ENCODE results near the gene BTBD8.
A peak's percentile ranks its signal among the peaks of the same experiment; 100 is the strongest.
"Not testable (repeated sequence)": the region's sequence is repeated elsewhere in the genome, so short reads cannot be mapped to it uniquely, and the experiment has no call there.

Gene BTBD8
- long read RNA-seq, donor 1 = 0 reads
- long read RNA-seq, donor 2 = 0 reads
- long read RNA-seq, donor 3 = 0 reads
- long read RNA-seq, donor 4, partial matches to known transcripts = 5 of 5 reads
- long read RNA-seq, donor 4, other reads (novel, unspliced or antisense) = 0 of 5 reads
- long read RNA-seq, donor 5, partial matches to known transcripts = 5 of 5 reads
- long read RNA-seq, donor 5, other reads (novel, unspliced or antisense) = 0 of 5 reads
- long read RNA-seq, donor 6 = 0 reads
- long read RNA-seq, donor 7 = 0 reads
- long read RNA-seq, donor 8 = 0 reads

GRCh38 chr1:92080128-92080985 is at the start of gene BTBD8:
Gene BTBD8, plus strand, starts transcription at chr1:92080345. Its CDS starts 227 bp downstream, at chr1:92080572.
- peak; percentile 94 for DNase-seq

GRCh38 chr1:92030656-92031107 is 49.5 kb upstream of the BTBD8 start:
- DNase-seq = no peak

- no peak for DNase-seq
Observed at GRCh38 chr1:92031281-92032110, 48.6 kb upstream of the BTBD8 start.

- DNase-seq = no peak
Observed at GRCh38 chr1:92037400-92037799, 42.7 kb upstream of the BTBD8 start.

GRCh38 chr1:92038695-92039346 is 41.3 kb upstream of the BTBD8 start:
- DNase-seq = no peak

- no peak for DNase-seq
Observed at GRCh38 chr1:92040971-92041370, 39.2 kb upstream of the BTBD8 start.

- DNase-seq = no peak
Observed at GRCh38 chr1:92043621-92044020, 36.5 kb upstream of the BTBD8 start.

GRCh38 chr1:92045766-92046495 is 34.2 kb upstream of the BTBD8 start:
- no peak for DNase-seq

GRCh38 chr1:92051948-92052347 is 28.2 kb upstream of the BTBD8 start:
- DNase-seq = no peak

GRCh38 chr1:92065042-92065441 is 15.1 kb upstream of the BTBD8 start:
- no peak for DNase-seq

GRCh38 chr1:92066321-92066720 is 13.8 kb upstream of the BTBD8 start:
- DNase-seq = no peak

- no peak for DNase-seq
Observed at GRCh38 chr1:92070892-92071291, 9.3 kb upstream of the BTBD8 start.

- DNase-seq = not testable (repeated sequence)
Observed at GRCh38 chr1:92074446-92074845, 5.7 kb upstream of the BTBD8 start.

- no peak for DNase-seq
Observed at GRCh38 chr1:92075311-92075710, 4.8 kb upstream of the BTBD8 start, which contains the start of gene SETSIP. Gene SETSIP, minus strand, starts transcription at chr1:92075411. Its CDS starts 0 bp downstream, at chr1:92075411.

- DNase-seq = no peak
Observed at GRCh38 chr1:92076363-92076762, 3.8 kb upstream of the BTBD8 start.

- not testable (repeated sequence) for DNase-seq
Observed at GRCh38 chr1:92078077-92078476, 2.1 kb upstream of the BTBD8 start.

- no peak for DNase-seq
Observed at GRCh38 chr1:92079441-92079840, 704 bp upstream of the BTBD8 start.

- DNase-seq = no peak
Observed at GRCh38 chr1:92081031-92081430, 886 bp downstream of the BTBD8 start.

GRCh38 chr1:92084651-92085050 is 4.5 kb downstream of the BTBD8 start:
- DNase-seq = no peak

- DNase-seq = no peak
Observed at GRCh38 chr1:92085727-92086126, 5.6 kb downstream of the BTBD8 start.

- DNase-seq = no peak
Observed at GRCh38 chr1:92087542-92087941, 7.4 kb downstream of the BTBD8 start.
